HG03095 (cell line): ENCODE results near the gene MAGEB1.

Experiments used
- ATAC-seq: cut with Tn5 transposase; IDR thresholded peaks from one replicate; pipeline ENCODE4 v1.9.1; 2021; ENCODE audit warnings: moderate library complexity; ENCODE audit not compliant: unreplicated experiment

The MAGEB1 gene

GRCh38 chrX:30296408-30297254, 49.7 kb downstream of the MAGEB1 start:
- ATAC-seq = no peak

DNA sequence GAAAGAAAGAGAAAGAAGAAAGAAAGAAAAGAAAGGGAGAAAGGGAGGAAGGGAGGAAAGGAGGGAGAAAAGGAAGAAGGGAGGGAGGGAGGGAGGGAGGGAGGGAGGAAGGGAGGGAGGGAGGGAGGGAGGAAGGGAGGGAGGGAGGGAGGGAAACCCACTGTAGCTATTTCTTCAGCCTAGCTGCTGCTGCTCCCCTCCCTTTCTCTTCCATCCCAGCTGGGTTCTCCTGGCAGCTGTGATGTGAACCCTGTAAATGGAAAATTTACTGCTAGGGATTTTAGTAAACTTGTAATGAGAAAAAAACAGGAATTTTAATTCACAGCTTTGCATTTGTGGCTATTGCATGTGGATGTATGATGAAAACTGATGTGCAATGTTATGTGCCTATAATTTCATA, 54.3 kb downstream of the MAGEB1 start:
- no peak for ATAC-seq
